H9 (cell line): ENCODE data around the gene FRMD1. TPM values are rescaled to one million over a fixed set of nuclear protein-coding genes. Genes with fewer than 3 reads are reported as not detected.

Experiments used
- DNase-seq: peaks from one replicate; pipeline ENCODE4 v3.0.0-alpha.2; 2017
- H2AFZ ChIP-seq: one replicate; pipeline ENCODE4 v1.6.1; 2013; ENCODE audit warnings: mild to moderate bottlenecking, low read length, control low read depth, moderate library complexity
- H2AK5ac ChIP-seq: 2 replicates; pipeline ENCODE4 v1.6.1; 2013; ENCODE audit warnings: low read length, control low read depth, mixed read lengths; ENCODE audit not compliant: insufficient read length
- H2BK120ac ChIP-seq: one replicate; pipeline ENCODE4 v1.6.1; 2013; ENCODE audit warnings: low read depth, mild to moderate bottlenecking, low read length, control low read depth, inconsistent platforms; ENCODE audit not compliant: poor library complexity, severe bottlenecking
- H2BK12ac ChIP-seq: 2 replicates; pipeline ENCODE4 v1.6.1; 2013; ENCODE audit warnings: low read length, control low read depth, mixed read lengths, low read depth; ENCODE audit not compliant: insufficient read length
- H2BK15ac ChIP-seq: 2 replicates; pipeline ENCODE4 v1.6.1; 2013; ENCODE audit warnings: low read depth, low read length, control low read depth
- H2BK20ac ChIP-seq: one replicate; pipeline ENCODE4 v1.6.1; 2013; ENCODE audit warnings: low read depth, mild to moderate bottlenecking, low read length, control low read depth, inconsistent platforms; ENCODE audit not compliant: poor library complexity, severe bottlenecking
- H2BK5ac ChIP-seq: 2 replicates; pipeline ENCODE4 v1.6.1; 2013; ENCODE audit warnings: low read length, control low read depth, mixed read lengths; ENCODE audit not compliant: insufficient read length
- H3K14ac ChIP-seq: 2 replicates; pipeline ENCODE4 v1.6.1; 2013; ENCODE audit warnings: low read length, control low read depth; ENCODE audit not compliant: insufficient read depth
- H3K18ac ChIP-seq: 2 replicates; pipeline ENCODE4 v1.6.1; 2013; ENCODE audit warnings: low read depth, mild to moderate bottlenecking, mixed read lengths, low read length, control low read depth; ENCODE audit not compliant: insufficient read length
- H3K23ac ChIP-seq: 2 replicates; pipeline ENCODE4 v1.6.1; 2013; ENCODE audit warnings: low read length, control low read depth, mixed read lengths, low read depth; ENCODE audit not compliant: insufficient read length
- H3K23me2 ChIP-seq: 2 replicates; pipeline ENCODE4 v1.6.1; 2013; ENCODE audit warnings: low read depth, mild to moderate bottlenecking, mixed read lengths, low read length, control low read depth; ENCODE audit not compliant: insufficient read length, poor library complexity, severe bottlenecking
- H3K27ac ChIP-seq: 2 replicates; pipeline ENCODE4 v1.5.1; 2013; ENCODE audit warnings: low read length, control low read depth, mixed read lengths, low read depth; ENCODE audit not compliant: insufficient read length
- H3K27me3 ChIP-seq: 2 replicates; pipeline ENCODE4 v1.6.1; 2013; ENCODE audit warnings: low read length, control low read depth, inconsistent platforms; ENCODE audit not compliant: insufficient read depth
- H3K4ac ChIP-seq: 2 replicates; pipeline ENCODE4 v1.6.1; 2013; ENCODE audit warnings: low read depth, mild to moderate bottlenecking, control low read depth, inconsistent platforms, low read length, moderate library complexity
- H3K4me1 ChIP-seq: 2 replicates; pipeline ENCODE4 v1.6.1; 2013; ENCODE audit warnings: low read length, control low read depth, inconsistent platforms; ENCODE audit not compliant: insufficient read depth
- H3K4me2 ChIP-seq: 2 replicates; pipeline ENCODE4 v1.6.1; 2013; ENCODE audit warnings: low read length, control low read depth, mixed read lengths; ENCODE audit not compliant: insufficient read length, insufficient read depth
- H3K56ac ChIP-seq: 2 replicates; pipeline ENCODE4 v1.6.1; 2013; ENCODE audit warnings: low read depth, mild to moderate bottlenecking, mixed read lengths, low read length, control low read depth; ENCODE audit not compliant: insufficient read length
- H3K79me1 ChIP-seq: 2 replicates; pipeline ENCODE4 v1.6.1; 2013; ENCODE audit warnings: low read depth, mild to moderate bottlenecking, moderate library complexity, low read length, control low read depth, inconsistent platforms; ENCODE audit not compliant: insufficient read depth, poor library complexity, severe bottlenecking
- H3K79me2 ChIP-seq: 2 replicates; pipeline ENCODE4 v1.6.1; 2013; ENCODE audit warnings: low read length, control low read depth, inconsistent platforms; ENCODE audit not compliant: insufficient read depth
- H3K9ac ChIP-seq: 2 replicates; pipeline ENCODE4 v1.6.1; 2013; ENCODE audit warnings: low read length, control low read depth, mixed read lengths; ENCODE audit not compliant: insufficient read length; ENCODE audit errors: extremely low read depth
- H3K9me3 ChIP-seq: one replicate; pipeline ENCODE4 v1.6.1; 2013; ENCODE audit warnings: low read depth, low read length, inconsistent platforms; ENCODE audit not compliant: control insufficient read depth
- H3T11ph ChIP-seq: one replicate; pipeline ENCODE4 v1.6.1; 2013; ENCODE audit warnings: mild to moderate bottlenecking, low read length, control low read depth, inconsistent platforms
- H4K20me1 ChIP-seq: one replicate; pipeline ENCODE4 v1.6.1; 2013; ENCODE audit not compliant: control insufficient read depth, insufficient read length, insufficient read depth
- H4K5ac ChIP-seq: 2 replicates; pipeline ENCODE4 v1.6.1; 2013; ENCODE audit warnings: low read depth, mild to moderate bottlenecking, mixed read lengths, low read length, control low read depth; ENCODE audit not compliant: insufficient read length
- H4K8ac ChIP-seq: replicated peaks from 2 replicates; pipeline ENCODE4 v1.6.1; 2013; ENCODE audit warnings: low read length, control low read depth, mixed read lengths, low read depth; ENCODE audit not compliant: insufficient read length
- H4K91ac ChIP-seq: 2 replicates; pipeline ENCODE4 v1.6.1; 2013; ENCODE audit warnings: low read depth, mild to moderate bottlenecking, moderate library complexity, mixed read lengths, low read length, control low read depth; ENCODE audit not compliant: insufficient read length
- H3K27ac Mint-ChIP-seq, 3 experiments: 2 replicates in 2 of 3; 3 replicates in 1 of 3; pipeline ENCODE4 v1.8.0; 2020 to 2021; ENCODE audit warnings: mixed read lengths in 3 of 3, mild to moderate bottlenecking in 1 of 3, moderate library complexity in 1 of 3
- H3K27me3 Mint-ChIP-seq: 2 replicates; pipeline ENCODE4 v1.8.0; 2021; ENCODE audit warnings: low read depth, mild to moderate bottlenecking, moderate library complexity, mixed read lengths
- H3K36me3 Mint-ChIP-seq, 3 experiments: 2 replicates in 2 of 3; 3 replicates in 1 of 3; pipeline ENCODE4 v1.8.0; 2020 to 2021; ENCODE audit warnings: low read depth in 3 of 3, mixed read lengths in 3 of 3; ENCODE audit not compliant: insufficient read depth in 1 of 3
- H3K4me1 Mint-ChIP-seq, 2 experiments: 2 replicates each; pipeline ENCODE4 v1.8.0; 2020; ENCODE audit warnings: mixed read lengths in 2 of 2
- H3K4me3 Mint-ChIP-seq, 2 experiments: 2 replicates in 1 of 2; 3 replicates in 1 of 2; pipeline ENCODE4 v1.8.0; 2020 to 2021; ENCODE audit warnings: mild to moderate bottlenecking in 2 of 2, mixed read lengths in 2 of 2, moderate library complexity in 1 of 2
- H3K9me3 Mint-ChIP-seq, 2 experiments: 2 replicates in 1 of 2; 3 replicates in 1 of 2; pipeline ENCODE4 v1.8.0; 2020; ENCODE audit warnings: mild to moderate bottlenecking in 2 of 2, mixed read lengths in 2 of 2, moderate library complexity in 1 of 2
- CTCF ChIP-seq: fragments of 200-600 bp; sonication (generic); conservative IDR thresholded peaks from 3 replicates; pipeline ENCODE4 v1.8.0; 2021; ENCODE audit warnings: antibody characterized with exemption, mild to moderate bottlenecking
- WGBS: extraction: QIAGEN DNeasy Blood & Tissue Kit; methylation state at CpG from one replicate; pipeline ENCODE4 v1.1.7; 2013; ENCODE audit warnings: missing lambda C conversion rate, low lambda C conversion rate, mixed read lengths; ENCODE audit not compliant: insufficient read length; ENCODE audit errors: extremely low coverage; 5-methylcytosine and 5-hydroxymethylcytosine counted together
- total RNA-seq: library from RNA; stranded (reverse); gene quantifications from 2 replicates; pipeline ENCODE4 v1.2.1, GENCODE V29; 2021

The FRMD1 gene
- total RNA-seq, 1 experiment from 2014 or later: not detected

- Mint-ChIP-seq H3K9me3 (peaks cover 3% of the 10 kb centered on the region in 2 experiments; a peak in 4 of 5 replicates), H3K4me1 (peaks cover 22 to 23% of the 10 kb centered on the region in 2 experiments), H3K4me3 (no peak overlapping the region), H3K27me3 (peaks cover 14% of the 10 kb centered on the region), H3K36me3 (peaks cover 0 to 4% (median 3%) of the 10 kb centered on the region in 3 experiments; a peak in 2 of 7 replicates), H3K27ac (no peak overlapping the region)
- no peaks in the 10 kb centered on the region for H3K79me1 ChIP-seq
- no CpG with 5 or more reads among the region's 7 CpGs for WGBS
- H4K91ac ChIP-seq: no peak overlapping the region
- H2AK5ac ChIP-seq: no peak overlapping the region
- no peak overlapping the region for H3K27ac ChIP-seq
- H2BK20ac ChIP-seq: no peak overlapping the region
- no peaks in the 10 kb centered on the region for H4K20me1 ChIP-seq
- no peak overlapping the region for H2BK12ac ChIP-seq
- H3K4me1 ChIP-seq: no peaks in the 10 kb centered on the region
- H4K5ac ChIP-seq: no peak overlapping the region
- H3K9me3 ChIP-seq: no peaks in the 10 kb centered on the region
- H2BK15ac ChIP-seq: no peak overlapping the region
- DNase-seq: no peak
- no peaks in the 10 kb centered on the region for H3K27me3 ChIP-seq
- no peak overlapping the region for H2BK5ac ChIP-seq
- H2BK120ac ChIP-seq: no peak overlapping the region
- H3K23me2 ChIP-seq: no peaks in the 10 kb centered on the region
- H3T11ph ChIP-seq: no peak overlapping the region
- no peak overlapping the region for H4K8ac ChIP-seq
- H2AFZ ChIP-seq: no peak overlapping the region
- H3K23ac ChIP-seq: no peak overlapping the region
- no peak overlapping the region for H3K4ac ChIP-seq
- no peak overlapping the region for H3K9ac ChIP-seq
- H3K56ac ChIP-seq: no peak overlapping the region
- no peaks in the 10 kb centered on the region for H3K79me2 ChIP-seq
- H3K18ac ChIP-seq: no peak overlapping the region
- TF ChIP-seq CTCF: no peak
- H3K14ac ChIP-seq: no peak overlapping the region
- no peak overlapping the region for H3K4me2 ChIP-seq
Observed at GRCh38 chr6:168124158-168124557, 45.1 kb upstream of the FRMD1 start.
